ENCODE results near the gene GALNT18.

- TF ChIP-seq CTCF (conservative IDR thresholded peaks at IDR 0.05; ENCODE audit: low read depth, low read length) (no peak), MAZ (IDR thresholded peaks at IDR 0.05; ENCODE audit: borderline replicate concordance, low read depth, low read length) (no peak), POLR2A (IDR thresholded peaks at IDR 0.05; ENCODE audit: low read depth, low read length) (no peak), USF2 (IDR thresholded peaks at IDR 0.05; ENCODE audit: low read depth, low read length) (no peak), ELK1 (IDR thresholded peaks at IDR 0.05; ENCODE audit: borderline replicate concordance, low read depth, low read length) (no peak), SMC3 (IDR thresholded peaks at IDR 0.05; ENCODE audit: low read depth, low read length) (no peak), NFE2L2 (IDR thresholded peaks at IDR 0.05; ENCODE audit: low read depth, low read length) (no peak), RAD21 (IDR thresholded peaks at IDR 0.05; ENCODE audit: low read length) (no peak), CEBPB (IDR thresholded peaks at IDR 0.05; ENCODE audit: low read depth, low read length) (no peak), MAFK (IDR thresholded peaks at IDR 0.05; ENCODE audit: low read depth, low read length) (no peak), CHD1 (IDR thresholded peaks at IDR 0.05; ENCODE audit: low read depth, low read length) (no peak), RFX5 (IDR thresholded peaks at IDR 0.05; ENCODE audit: low read depth, low read length) (no peak), RCOR1 (IDR thresholded peaks at IDR 0.05; ENCODE audit: insufficient replicate concordance, low read length) (no peak)
Observed at GRCh38 chr11:11247086-11247485, 374.7 kb downstream of the GALNT18 start.

Measured in IMR-90 (cell line).